GM13976 (cell line): ENCODE results near the gene LRFN4.

Experiments
- DNase-seq: peaks from one replicate; pipeline ENCODE4 v3.0.0; 2012; ENCODE audit warnings: low spot score
- CTCF ChIP-seq: IDR thresholded peaks from 2 replicates; pipeline ENCODE4 v1.5.1; 2012; ENCODE audit warnings: borderline replicate concordance, mild to moderate bottlenecking; ENCODE audit not compliant: insufficient read depth; ENCODE audit errors: extremely low read depth, missing control alignments, control extremely low read depth
- in situ Hi-C: fragments of 300-500 bp; cut with MboI; formaldehyde crosslinking; loops from one replicate; pipeline ENCODE4 v1.12.0; 2022; ENCODE audit warnings: low sequenced_read_pairs, mixed read lengths, inconsistent platforms; ENCODE audit not compliant: unreplicated experiment

Gene LRFN4

DNA sequence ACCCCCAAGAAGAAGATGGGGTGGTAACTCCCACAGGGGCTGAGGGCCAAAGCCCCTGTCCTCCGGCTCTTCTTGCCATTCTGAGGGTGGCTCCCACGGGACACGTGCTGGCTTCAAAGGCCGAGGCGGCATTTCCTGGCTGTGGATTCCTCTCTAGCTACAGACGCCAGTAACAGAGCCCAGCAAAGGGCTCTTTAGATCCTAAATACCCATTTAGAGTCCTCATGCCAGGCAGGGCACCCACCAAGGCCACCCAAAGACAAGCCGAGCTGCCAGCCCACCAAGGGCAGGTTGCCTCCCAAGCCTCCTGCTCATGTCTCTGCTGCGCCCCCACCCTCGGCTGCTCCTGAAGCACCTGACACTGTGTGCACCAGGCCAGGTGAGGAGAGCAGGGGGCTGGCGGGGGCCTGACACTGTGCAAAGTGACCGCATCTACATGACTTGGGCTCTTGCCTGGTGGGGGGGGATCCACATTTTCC lies 5.7 kb downstream of the LRFN4 start:
- in situ Hi-C loops = no loop called here
- DNase-seq = no peak
- TF ChIP-seq CTCF = no peak

DNA sequence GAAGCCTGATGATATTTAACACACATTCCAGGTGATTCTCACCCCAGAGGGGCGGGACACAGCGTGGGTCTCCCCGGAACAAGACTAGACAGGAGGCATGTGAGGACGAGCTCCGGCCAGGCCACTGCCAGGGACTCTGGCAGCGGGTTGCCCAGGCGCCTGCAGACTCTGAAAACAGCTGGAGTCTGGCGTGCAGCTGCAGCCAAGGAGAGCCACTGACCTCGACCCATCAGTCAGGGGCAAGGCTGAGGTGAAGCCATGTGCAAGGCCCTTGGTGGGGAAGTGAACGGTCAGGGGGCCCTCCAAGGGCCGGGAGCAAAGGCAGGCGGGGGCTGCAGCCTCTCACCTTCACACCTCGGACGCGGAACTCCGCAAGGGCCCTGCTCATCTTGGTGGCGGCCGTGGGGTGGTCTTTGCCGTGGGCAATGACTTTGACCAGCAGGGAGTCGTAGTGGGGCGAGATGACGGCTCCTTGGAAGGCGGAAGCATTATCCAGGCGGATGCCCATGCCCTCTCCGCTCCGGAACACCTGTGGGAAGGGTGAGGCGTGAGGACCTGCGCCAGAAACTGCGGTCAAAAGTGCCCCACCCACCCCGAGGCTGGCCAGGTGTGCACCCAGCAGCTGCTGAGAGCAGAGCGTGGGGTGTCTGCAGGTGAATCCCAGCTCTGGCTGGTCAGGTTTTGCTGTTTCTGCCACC lies 6.7 kb downstream of the LRFN4 start:
- TF ChIP-seq CTCF = no peak
- in situ Hi-C loops = no loop called here
- DNase-seq = no peak

DNA sequence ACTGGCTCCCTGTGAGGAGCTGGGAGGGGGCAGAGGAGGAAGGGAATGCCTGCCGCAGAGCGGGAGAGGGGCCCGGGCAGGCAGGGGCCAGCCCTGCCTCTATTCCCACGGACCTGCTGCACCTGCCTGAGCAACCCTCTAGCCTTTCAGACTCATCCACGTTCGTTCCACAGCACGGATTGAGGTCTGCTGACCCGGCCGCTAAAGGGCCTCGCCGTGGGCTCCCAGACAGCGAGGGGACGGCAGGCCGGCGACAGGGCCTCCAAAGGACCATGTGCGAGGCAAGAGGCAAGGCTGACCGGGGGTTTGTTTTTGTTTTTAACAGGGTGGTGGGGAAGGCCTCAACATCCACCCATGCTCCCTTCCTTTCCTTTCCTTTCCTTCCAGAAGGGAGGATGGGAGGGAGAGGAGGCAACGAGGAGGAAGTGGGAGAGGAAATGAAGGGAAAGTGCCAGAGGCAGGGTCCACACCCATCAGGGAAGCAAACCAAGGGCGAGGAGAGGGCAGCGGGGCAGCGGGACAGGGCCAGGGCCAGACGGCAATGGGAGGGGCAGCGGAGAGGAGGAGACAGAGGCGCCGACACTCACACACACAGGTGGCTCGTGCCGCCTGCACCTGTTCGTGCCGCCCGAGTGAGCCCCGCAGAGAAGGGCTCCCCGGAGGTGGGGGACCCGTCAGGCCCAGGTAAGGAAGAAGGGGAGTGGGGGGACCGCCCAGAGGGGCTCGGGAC lies 7.5 kb downstream of the LRFN4 start:
- no peak for TF ChIP-seq CTCF
- in situ Hi-C loops = no loop called here

GRCh38 chr11:66864924-66865697 lies 8.2 kb downstream of the LRFN4 start:
- no peak for DNase-seq
- no peak for TF ChIP-seq CTCF
- in situ Hi-C loops = no loop called here

More for the DNA sequence above, 7.5 kb downstream of the LRFN4 start:
- no peak for DNase-seq

DNA sequence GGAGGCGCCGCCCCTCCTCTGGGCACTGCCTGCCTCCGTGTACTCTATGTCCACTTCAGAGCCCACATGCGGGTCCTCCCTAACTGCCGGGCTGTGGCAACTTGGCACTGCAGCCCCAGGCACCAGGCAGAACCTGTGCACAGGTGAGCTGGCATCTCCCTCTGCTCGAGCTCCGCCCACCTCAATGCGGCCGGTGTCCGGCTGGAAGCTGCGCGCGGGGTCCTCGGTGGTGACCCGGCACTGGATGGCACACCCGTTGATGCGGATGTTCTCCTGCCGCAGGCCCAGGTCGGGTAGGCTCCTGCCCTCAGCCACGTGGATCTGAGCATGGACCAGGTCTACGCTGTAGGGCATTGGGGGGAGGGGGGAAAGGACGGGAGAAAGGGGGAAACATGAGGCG lies 9.1 kb downstream of the LRFN4 start:
- no peak for TF ChIP-seq CTCF
- in situ Hi-C loops = no loop called here
- DNase-seq = no peak

DNA sequence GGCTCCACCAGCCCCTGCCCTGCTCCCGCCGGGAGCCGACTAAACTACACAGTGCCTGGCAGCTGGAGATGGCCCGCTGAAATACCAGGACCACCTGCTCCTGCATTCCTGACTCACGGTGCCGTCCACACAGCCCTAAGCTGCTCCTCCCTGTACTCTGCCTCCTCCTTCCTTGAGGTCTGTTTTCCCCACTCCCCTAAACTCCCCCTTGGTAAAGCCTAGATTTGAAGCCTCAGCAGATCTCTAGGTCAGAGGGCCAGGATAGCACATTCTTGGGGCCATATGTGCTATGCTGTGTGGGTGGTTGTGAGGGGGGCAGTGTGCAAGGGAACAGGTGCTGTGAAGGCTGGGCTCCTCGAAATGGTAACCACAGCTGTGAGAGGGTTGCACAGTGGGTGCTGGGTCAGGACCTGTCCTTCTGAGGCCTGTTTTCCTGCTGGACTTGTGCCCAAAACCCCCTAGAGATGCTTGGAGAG lies 9.7 kb downstream of the LRFN4 start:
- in situ Hi-C loops = no loop called here
- no peak for DNase-seq
- TF ChIP-seq CTCF = no peak
